ENCODE measurements around the gene TMEM161A.

GRCh38 chr19:19076476-19076875 lies 61.8 kb downstream of the TMEM161A start:
- TF ChIP-seq CTCF (IDR thresholded peaks at IDR 0.05) (no peak), POLR2A (IDR thresholded peaks at IDR 0.05) (no peak)
